Epidermal melanocyte (primary cell): ENCODE results near the gene GNAZ.

Experiments
- DNase-seq: peaks from one replicate; pipeline ENCODE4 v3.0.0; 2011; ENCODE audit warnings: low spot score; ENCODE audit not compliant: insufficient read length

The GNAZ gene

GRCh38 chr22:23064381-23065068 is 5.8 kb upstream of the GNAZ start:
- DNase-seq = no peak

GRCh38 chr22:23065069-23065451 is 5.3 kb upstream of the GNAZ start:
- no peak for DNase-seq

- DNase-seq = no peak
Observed at GRCh38 chr22:23065495-23066122, 4.7 kb upstream of the GNAZ start.

DNA sequence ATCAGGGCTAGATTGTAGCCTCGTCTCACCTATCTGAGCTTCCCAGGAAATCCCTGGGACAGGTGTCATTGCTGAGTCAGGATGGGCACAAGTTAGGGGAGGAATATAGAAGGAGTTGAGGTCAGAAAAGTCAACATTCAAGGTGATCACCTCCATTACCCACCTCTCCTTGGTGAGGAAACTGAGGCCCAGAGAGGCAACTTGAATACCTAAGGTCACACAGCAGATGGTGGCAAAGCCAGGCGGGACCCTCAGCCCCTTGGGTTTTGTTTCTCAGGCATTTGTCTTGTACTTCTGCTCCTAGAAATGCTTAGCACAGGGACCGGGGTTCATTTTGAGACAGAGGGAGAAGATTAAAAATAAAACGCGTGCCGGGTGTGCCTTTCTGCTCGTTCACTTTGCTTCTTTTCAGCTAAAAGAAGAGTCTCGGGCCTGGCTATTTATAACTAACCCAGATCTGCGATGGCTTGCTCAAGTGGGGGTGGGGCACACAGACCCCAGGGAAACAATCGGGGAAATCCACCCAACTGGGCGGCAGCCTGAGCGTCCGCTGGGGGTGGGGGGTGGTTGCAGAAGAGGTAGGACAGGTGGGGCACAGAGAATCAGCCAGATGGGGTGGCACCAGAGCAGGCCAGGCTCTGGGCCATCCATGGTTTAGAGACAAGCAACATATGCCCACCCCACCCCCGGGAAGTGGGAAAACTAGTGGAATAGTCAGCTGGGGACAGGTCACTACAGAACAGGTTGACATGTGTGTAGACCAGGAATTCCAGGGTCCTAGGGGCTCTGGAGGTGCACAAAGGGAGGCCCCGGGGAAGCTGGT is 3.9 kb upstream of the GNAZ start:
- DNase-seq = no peak

- no peak for DNase-seq
Observed at GRCh38 chr22:23067023-23067650, 3.2 kb upstream of the GNAZ start.

- DNase-seq = no peak
Observed at GRCh38 chr22:23067691-23068090, 2.6 kb upstream of the GNAZ start.

DNA sequence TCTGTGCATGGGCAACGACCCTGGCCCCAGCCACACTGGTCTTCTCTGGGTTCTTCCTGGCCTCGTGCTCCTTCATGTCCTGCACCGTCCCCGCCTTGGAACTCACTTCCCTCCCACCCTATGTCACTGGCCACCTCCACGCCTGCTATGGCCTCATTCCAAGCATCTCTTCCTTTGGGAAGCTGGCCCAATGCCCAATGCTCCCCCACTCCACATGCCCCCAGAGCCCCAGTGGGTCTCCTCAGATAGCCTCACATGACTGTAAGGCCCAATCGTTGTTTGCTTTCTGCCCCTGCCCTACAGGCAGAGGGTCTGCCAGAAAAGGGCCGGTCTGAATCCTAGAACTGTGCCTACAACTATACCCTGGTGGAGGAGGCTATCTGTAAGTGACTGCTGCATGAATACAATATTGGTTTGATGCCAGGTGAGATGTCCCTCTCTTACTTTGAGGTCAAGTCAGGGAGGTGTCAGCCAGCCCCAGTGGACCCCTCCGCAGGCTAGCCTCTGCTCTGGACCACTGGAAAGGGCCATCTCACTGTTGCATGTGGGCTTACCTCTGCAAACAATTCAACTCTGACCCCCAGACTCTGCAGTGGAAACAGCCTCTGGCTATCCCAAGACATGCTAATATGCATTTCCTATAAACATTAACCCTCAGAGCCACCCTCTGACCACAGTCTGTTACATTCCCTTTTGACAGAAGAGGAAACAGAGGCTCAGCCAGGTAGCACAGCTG is 2.1 kb upstream of the GNAZ start:
- DNase-seq = no peak

DNA sequence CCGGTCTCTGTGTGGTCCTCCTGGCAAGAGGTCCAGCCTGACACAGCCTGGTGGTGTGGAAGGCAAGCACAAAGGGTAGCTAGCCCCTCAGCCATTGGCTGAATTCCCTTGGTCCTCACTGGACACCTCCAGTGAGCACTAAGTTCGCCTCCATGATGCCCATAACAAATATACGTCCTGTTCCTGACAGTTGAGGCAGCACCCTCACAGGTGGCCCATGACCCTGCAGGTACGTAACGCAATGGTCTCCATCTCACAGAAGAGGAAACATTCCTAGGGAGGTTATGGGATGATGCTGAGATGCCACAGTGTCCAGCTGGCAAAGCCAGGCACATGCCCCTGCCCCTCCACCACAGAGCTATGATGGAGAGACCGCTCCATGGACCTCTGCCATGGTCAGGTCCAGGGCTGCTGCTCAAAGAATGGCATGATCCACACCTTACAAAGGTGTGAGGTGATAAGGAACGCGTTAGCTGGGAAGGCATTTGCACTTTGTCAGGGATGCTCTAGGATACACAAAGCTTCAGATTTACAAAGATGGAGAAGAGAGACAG is 1.4 kb upstream of the GNAZ start:
- DNase-seq = no peak

GRCh38 chr22:23069502-23070357 is 589 bp upstream of the GNAZ start:
- DNase-seq = peak; percentile 76

DNA sequence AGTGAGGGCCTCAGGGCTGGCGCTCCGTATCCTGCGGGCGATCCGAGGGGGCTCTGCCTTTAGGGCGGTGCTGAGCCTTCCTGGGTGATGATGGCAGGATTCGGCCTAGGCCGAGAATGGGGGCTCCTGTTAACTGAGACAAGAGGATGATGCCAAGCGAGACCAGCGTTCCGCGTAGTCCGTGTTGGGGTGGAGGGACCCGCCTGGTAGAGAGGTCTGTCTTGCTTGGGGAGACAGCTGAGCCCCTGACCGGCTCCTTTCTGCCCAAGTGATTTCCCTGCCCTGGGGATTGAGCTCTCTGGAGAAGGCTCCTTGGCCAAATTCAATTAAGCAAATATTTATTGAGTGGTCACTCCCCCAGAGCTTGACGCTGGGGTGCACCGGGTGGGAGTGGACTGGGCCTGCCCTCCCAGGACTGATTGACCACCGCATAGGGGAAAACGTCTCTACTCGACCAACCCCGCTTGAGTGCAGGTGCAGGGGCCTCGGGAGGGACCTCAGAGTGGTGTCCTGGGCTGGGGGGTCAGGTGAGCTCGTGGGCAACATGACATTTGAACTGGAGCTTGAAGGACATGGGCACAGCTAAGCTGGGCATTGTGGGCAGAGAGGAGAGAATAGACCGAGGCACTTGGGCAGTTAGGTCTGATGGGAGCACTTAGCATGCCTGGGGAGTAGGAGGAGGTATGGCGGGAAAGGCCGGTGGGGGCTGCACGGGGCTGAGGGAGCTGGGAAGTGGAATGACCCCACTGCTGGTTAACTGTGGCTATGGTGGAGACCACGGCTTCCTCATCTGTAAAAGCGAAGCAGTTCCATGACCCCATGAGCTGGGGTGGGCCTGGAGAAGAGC is 1.1 kb downstream of the GNAZ start:
- no peak for DNase-seq

- DNase-seq = no peak
Observed at GRCh38 chr22:23072077-23072910, 2.0 kb downstream of the GNAZ start.

DNA sequence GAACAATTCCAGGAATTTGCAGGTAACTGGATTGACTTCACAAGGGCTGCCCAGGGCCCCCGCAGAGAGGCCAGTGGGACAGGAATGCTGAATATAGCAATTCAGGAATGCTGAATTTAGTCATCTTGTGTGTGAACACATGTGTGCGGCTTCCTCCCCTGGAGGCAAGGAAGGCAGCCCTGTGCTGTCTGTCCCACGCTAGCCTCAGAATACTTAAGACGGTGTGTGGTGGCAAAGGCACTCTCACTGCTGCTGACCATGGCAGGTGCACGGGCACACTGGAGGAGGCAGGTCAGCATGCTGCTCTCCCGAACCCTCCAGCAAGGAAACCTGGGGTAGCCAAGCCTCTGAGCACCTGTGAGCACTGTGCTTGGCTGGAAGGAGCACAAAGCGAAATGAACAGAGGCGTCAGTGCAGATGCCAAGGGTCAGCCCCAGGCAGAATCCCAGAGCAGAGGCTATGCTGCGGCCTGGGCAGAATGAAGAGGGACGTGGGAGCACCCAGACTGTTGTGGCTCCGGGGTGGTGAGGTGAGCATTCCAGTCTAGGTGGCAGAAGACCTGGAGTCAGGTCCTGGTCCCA is 2.7 kb downstream of the GNAZ start:
- DNase-seq = no peak

GRCh38 chr22:23073526-23074229 is 3.4 kb downstream of the GNAZ start:
- DNase-seq = no peak

DNA sequence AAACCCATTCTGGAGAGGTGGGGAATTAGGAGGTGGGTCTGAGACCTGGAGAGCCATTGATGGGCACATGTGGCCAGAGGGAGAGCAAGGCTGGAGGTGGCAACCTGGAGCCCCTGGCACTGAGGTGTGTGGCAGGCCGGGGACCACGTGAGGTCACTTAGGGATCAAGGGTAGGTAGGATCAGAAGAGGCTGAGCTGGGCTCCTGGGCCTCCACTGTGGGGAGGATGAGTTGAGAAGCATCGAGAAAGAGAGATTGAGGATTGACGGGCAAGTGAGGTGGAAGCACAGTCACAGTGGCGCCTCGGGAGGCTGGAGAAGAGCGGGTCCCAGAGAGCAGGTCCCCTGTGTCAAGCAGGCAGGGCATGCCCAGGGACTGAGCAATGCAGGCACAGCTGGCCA is 4.1 kb downstream of the GNAZ start:
- no peak for DNase-seq

GRCh38 chr22:23075050-23075449 is 4.7 kb downstream of the GNAZ start:
- DNase-seq = no peak

GRCh38 chr22:23075525-23076216 is 5.4 kb downstream of the GNAZ start:
- no peak for DNase-seq
